ENCODE data around the gene NPC2. TPM values are rescaled to one million over a fixed set of nuclear protein-coding genes. Genes with fewer than 3 reads are reported as not detected.

Gene NPC2
- total RNA-seq, 1 donor from 2014 or later = 87.1 TPM

DNA sequence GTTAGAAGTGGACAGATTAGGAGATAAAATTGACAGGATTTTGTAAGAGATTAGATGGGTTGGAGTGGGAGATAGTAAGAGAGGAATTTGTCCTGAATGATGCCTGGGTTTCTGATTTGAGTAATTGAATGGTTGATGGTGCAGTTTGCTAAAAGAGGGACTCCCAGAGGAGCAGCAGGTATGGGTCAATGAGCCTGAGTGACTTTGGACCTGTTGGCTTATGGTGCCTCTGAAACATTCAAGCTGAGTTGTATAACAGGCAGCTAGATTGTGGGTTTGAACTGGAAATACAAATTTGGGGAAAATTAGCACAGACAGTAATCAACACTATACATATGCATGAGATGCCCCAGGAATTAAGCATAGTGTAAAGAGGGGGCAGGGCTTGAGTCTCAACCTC is 50.3 kb downstream of the NPC2 start:
- intact Hi-C loops (cut with DNase I) = no loop called here
- ATAC-seq (no peak), DNase-seq (ENCODE audit: missing footprints) (no peak)

DNA sequence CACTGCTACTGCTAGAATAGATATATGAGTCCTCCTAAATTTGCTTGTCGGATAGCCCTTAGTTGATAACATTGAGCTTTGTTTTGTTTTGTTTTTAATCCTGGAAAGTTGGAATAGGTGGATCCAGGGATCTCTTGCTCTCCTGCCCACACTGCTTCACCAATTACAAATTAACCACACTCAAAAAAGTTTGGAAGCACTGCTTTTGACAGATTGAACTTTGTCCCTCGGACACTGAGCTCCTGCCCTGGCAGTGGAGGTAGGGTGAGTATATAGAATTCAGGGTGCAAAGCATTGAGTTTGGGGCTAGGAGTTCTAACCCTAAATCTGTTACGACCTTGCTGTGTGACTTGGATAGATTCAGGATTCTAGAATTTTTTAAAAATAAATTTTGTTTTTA is 52.0 kb downstream of the NPC2 start:
- intact Hi-C loops (cut with DNase I) = no loop called here
- ATAC-seq = no peak

DNA sequence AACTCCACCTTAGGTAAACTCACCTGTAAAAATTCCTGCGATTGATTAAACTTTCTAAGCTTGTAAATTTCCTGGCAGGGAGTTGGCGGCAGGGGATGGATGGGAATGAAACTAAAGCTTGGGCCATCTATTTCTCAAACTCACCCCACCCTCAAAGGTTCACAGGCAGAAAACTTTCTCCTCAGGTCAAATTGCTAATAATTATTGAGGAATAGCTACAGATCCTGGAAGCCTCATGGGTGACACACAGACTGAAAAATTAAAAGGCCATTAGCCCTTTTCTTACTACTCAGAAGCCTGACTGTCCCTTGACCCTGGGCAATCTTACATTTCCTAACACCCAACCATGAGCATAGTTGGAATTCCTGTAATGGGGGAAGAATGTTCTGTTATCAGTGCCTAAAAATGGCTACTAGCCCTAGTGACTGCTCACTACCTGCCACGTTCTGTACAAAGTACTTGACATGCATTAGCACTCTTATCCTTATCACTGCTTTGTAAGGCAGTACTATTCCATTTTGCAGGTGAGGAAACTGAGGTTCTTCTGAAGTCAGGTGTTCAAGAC is 54.7 kb downstream of the NPC2 start:
- intact Hi-C loops (cut with DNase I) = no loop called here
- DNase-seq (ENCODE audit: missing footprints) = no peak
- ATAC-seq = no peak

More for the DNA sequence above, 52.0 kb downstream of the NPC2 start:
- no peak for DNase-seq (ENCODE audit: missing footprints)

- intact Hi-C loops (cut with DNase I) = no loop called here
- DNase-seq (ENCODE audit: missing footprints) (no peak), ATAC-seq (no peak)
Observed at GRCh38 chr14:74437496-74438053, 55.5 kb downstream of the NPC2 start.

DNA sequence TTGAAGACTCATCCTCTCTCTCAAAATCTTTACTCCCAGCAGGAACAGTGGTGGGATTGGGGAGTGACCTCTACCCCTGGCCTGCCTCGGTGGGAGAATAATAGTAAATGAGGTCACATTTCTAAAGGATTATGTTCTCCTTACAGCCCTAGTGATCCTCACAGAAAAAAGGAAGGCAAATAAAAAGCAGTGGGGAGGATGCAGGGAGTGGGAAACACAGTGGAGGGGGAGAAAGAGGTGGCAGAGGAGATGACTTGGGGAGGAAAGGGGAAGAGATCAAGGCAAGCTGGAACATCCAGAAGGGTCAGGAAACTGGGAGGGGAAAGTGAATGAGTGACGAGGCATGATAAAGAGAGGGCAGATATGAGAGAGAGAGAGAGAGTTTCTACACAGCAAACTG is 58.8 kb downstream of the NPC2 start:
- DNase-seq (ENCODE audit: missing footprints) (no peak), ATAC-seq (no peak)
- intact Hi-C loops (cut with DNase I) = no loop called here

DNA sequence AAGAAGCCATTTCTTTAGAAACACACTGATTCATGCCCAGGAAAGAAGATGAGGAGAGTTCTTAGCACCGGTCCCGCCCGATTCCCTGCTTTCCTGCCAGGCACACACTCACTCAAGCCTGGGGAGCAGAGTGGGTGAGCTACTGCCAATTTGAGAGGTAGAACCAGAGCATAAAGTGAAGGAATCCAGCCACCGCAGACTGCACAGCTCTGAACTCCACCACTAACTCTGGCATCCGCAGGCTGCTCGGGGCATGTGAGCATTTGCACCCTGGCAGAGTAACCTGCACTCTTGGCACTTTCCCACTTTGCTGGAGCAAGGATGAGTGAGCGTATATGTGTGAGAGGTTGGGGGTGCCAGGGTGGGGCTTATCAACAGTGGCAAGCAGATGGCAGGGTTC is 63.1 kb downstream of the NPC2 start:
- intact Hi-C loops (cut with DNase I) = no loop called here
- ATAC-seq = no peak
- no peak for DNase-seq (ENCODE audit: missing footprints)

Other genes with a start within 250 kb of the NPC2 start
- 20.8 TPM for gene ABCD4, start 190.4 kb downstream of the NPC2 start, total RNA-seq
- not detected for gene VRTN, start 144.8 kb downstream of the NPC2 start, total RNA-seq
- not detected for gene SYNDIG1L, start 67.1 kb downstream of the NPC2 start, total RNA-seq
- 38.4 TPM for gene ISCA2, start 460 bp upstream of the NPC2 start, total RNA-seq
- gene LTBP2, start 118.9 kb upstream of the NPC2 start, total RNA-seq = 7.6 TPM
- 22.7 TPM for gene AREL1, start 219.8 kb upstream of the NPC2 start, total RNA-seq
- gene FCF1, start 219.8 kb upstream of the NPC2 start, total RNA-seq = 37.6 TPM

Data from Right ventricle myocardium inferior (tissue), 1 donor.